ENCODE measurements around the gene TESMIN.

- TF ChIP-seq POLR2AphosphoS5 (IDR thresholded peaks at IDR 0.05) (no peak), CTCF (IDR thresholded peaks at IDR 0.05) (no peak), POLR2A (IDR thresholded peaks at IDR 0.05) (no peak), EP300 (IDR thresholded peaks at IDR 0.05; ENCODE audit: low read depth) (no peak)
These were observed 45.5 kb upstream of the TESMIN start for GRCh38 chr11:68796801-68797200.

All from transverse colon (tissue), 4 donors.